A673 (cell line): ENCODE results near the gene NPC1. TPM values are rescaled to one million over a fixed set of nuclear protein-coding genes. Genes with fewer than 3 reads are reported as not detected.
"Not testable (repeated sequence)": the region's sequence is repeated elsewhere in the genome, so short reads cannot be mapped to it uniquely, and the experiment has no call there.

Source experiments
- BruUV-seq: library from RNA; stranded (reverse); fragments of 400-500 nt; replicated peaks from 2 replicates; lab custom pipeline; 2021; lab: Mats Ljungman, UMichigan
- CTCF ChIA-PET: fragments of 300-600 bp; sonication (Branson Sonifier 250); formaldehyde crosslinking; loops from one replicate; lab custom pipeline; 2022; ENCODE audit warnings: antibody characterized with exemption; lab: Charles Lee
- POLR2A ChIA-PET: fragments of 300-600 bp; sonication (Branson Sonifier 250); formaldehyde crosslinking; loops from one replicate; lab custom pipeline; 2022; ENCODE audit warnings: antibody characterized with exemption; ENCODE audit not compliant: low non-redundant PET; lab: Charles Lee
- DNase-seq: peaks from one replicate; pipeline ENCODE4 v3.0.0-alpha.2; 2015; ENCODE audit warnings: low spot score
- H3K27ac ChIP-seq: fragments of 200-600 bp; sonication (generic); 2 replicates; pipeline ENCODE4 v1.5.1; 2016; ENCODE audit warnings: mixed run types, low read depth, mild to moderate bottlenecking, mixed read lengths, antibody characterized with exemption, low read length; ENCODE audit not compliant: poor library complexity, severe bottlenecking
- H3K27me3 ChIP-seq: fragments of 200-600 bp; sonication (generic); replicated peaks from 2 replicates; pipeline ENCODE4 v1.6.1; 2017; ENCODE audit warnings: mixed run types, low read depth, mild to moderate bottlenecking, mixed read lengths, antibody characterized with exemption, low read length; ENCODE audit not compliant: insufficient read depth, poor library complexity
- H3K36me3 ChIP-seq: fragments of 200-600 bp; sonication (generic); 2 replicates; pipeline ENCODE4 v1.6.1; 2016; ENCODE audit warnings: mixed run types, mild to moderate bottlenecking, mixed read lengths, antibody characterized with exemption, low read length; ENCODE audit not compliant: insufficient read depth, poor library complexity, severe bottlenecking
- H3K4me1 ChIP-seq: fragments of 200-600 bp; sonication (generic); 2 replicates; pipeline ENCODE4 v1.6.1; 2017; ENCODE audit warnings: mixed run types, mild to moderate bottlenecking, mixed read lengths, antibody characterized with exemption, low read length; ENCODE audit not compliant: insufficient read depth, poor library complexity, severe bottlenecking
- H3K4me3 ChIP-seq: fragments of 200-600 bp; sonication (generic); 2 replicates; pipeline ENCODE4 v1.5.1; 2016; ENCODE audit warnings: low read depth, mixed run types, mild to moderate bottlenecking, mixed read lengths, low read length; ENCODE audit not compliant: poor library complexity, severe bottlenecking
- H3K9me3 ChIP-seq: fragments of 200-600 bp; sonication (generic); 2 replicates; pipeline ENCODE4 v1.6.1; 2016; ENCODE audit warnings: mixed run types, low read depth, mild to moderate bottlenecking, mixed read lengths, antibody characterized with exemption, low read length; ENCODE audit not compliant: poor library complexity, severe bottlenecking
- CTCF ChIP-seq: fragments of 300-800, 200-600 bp; sonication (generic); conservative IDR thresholded peaks from 2 replicates; pipeline ENCODE4 v1.5.1; 2017; ENCODE audit warnings: low read depth, mild to moderate bottlenecking, antibody characterized with exemption, low read length, moderate library complexity, mixed read lengths
- EZH2 ChIP-seq: fragments of 200-600 bp; sonication (generic); IDR thresholded peaks from 2 replicates; pipeline ENCODE4 v1.6.1; 2017; ENCODE audit warnings: borderline replicate concordance, low read depth, mild to moderate bottlenecking, mixed read lengths, antibody characterized with exemption, low read length; ENCODE audit not compliant: poor library complexity, severe bottlenecking
- intact Hi-C: fragments of 100-400 bp; cut with micrococcal nuclease; formaldehyde crosslinking; loops from one replicate; pipeline ENCODE4 v1.10.0; 2022; ENCODE audit not compliant: unreplicated experiment
- total RNA-seq: library from RNA; stranded (reverse); gene quantifications from 2 replicates; pipeline ENCODE4 v1.2.3, GENCODE V29; 2021

The NPC1 gene
- total RNA-seq, 1 experiment from 2014 or later, result 53.0 TPM

GRCh38 chr18:23512641-23513040, 73.7 kb downstream of the NPC1 start:
- TF ChIP-seq EZH2, result no peak
- H3K4me1 ChIP-seq, result no peaks in the 10 kb centered on the region
- no peak for DNase-seq
- CTCF ChIA-PET, result no interaction called here
- no peak overlapping the region for H3K4me3 ChIP-seq
- intact Hi-C loops, result no loop called here
- no peaks in the 10 kb centered on the region for H3K27me3 ChIP-seq
- POLR2A ChIA-PET, result no interaction called here
- BruUV-seq, result no TSS peak
- peaks cover 23% of the 10 kb centered on the region for H3K36me3 ChIP-seq
- no peak overlapping the region for H3K27ac ChIP-seq
- no peaks in the 10 kb centered on the region for H3K9me3 ChIP-seq

- BruUV-seq, DNase-seq, POLR2A ChIA-PET, CTCF ChIA-PET, H3K4me3 ChIP-seq, H3K9me3 ChIP-seq, intact Hi-C loops, H3K4me1 ChIP-seq, H3K27ac ChIP-seq, H3K27me3 ChIP-seq: not testable (repeated sequence)
- peaks cover 19% of the 10 kb centered on the region for H3K36me3 ChIP-seq
Measured at GRCh38 chr18:23512216-23512615, 74.1 kb downstream of the NPC1 start.

DNA sequence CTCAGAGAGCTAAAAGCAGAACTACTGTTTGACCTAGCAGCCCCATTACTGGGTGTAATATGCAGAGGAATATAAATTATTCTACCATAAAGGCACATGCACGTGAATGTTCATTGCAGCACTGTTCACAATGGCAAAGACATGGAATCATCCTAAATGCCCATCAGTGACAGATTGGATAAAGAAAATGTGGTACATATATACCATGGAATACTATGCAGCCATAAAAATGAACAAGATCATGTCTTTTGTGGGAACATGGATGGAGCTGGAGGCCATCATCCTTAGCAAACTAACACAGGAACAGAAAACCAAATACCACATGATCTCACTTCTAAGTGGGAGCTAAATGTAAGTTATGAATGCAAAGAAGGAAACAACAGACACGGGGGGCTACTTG, 75.4 kb downstream of the NPC1 start:
- DNase-seq, H3K9me3 ChIP-seq, H3K4me3 ChIP-seq, intact Hi-C loops, BruUV-seq, H3K4me1 ChIP-seq, H3K27ac ChIP-seq, H3K27me3 ChIP-seq, POLR2A ChIA-PET: not testable (repeated sequence)
- CTCF ChIA-PET, result interaction anchor here (0.6 kb wide), 2 partner anchors 12 to 562 kb away, joined by 3 read pairs; no protein-coding TSS in a partner anchor
- H3K36me3 ChIP-seq, result peaks cover 10% of the 10 kb centered on the region

DNA sequence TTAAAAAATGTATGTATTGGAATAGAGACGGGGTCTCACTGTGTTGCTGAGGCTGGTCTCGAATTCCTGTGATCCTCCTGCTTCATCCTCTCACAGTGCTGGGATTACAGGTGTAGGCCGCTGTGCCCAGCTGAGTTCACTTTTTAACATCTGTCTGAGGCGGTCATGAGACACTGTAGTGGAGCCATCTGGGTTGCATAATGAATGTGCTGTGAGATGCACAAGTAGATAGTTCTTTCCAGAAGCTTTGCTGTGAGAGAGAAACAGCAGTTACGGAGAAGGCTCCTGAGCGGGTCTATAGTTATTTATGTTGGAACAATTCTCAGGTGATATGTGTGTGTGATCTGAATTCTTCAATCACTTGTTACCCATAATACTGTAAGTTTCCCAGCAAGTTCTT, 79.9 kb downstream of the NPC1 start:
- ChIA-PET POLR2A (no interaction called here), CTCF (no interaction called here)
- no peak for DNase-seq

More for the DNA sequence above, 79.9 kb downstream of the NPC1 start:
- Histone ChIP-seq H3K36me3 (peaks cover 10% of the 10 kb centered on the region), H3K27ac (no peak overlapping the region), H3K27me3 (no peaks in the 10 kb centered on the region), H3K9me3 (no peaks in the 10 kb centered on the region), H3K4me1 (peaks cover 10% of the 10 kb centered on the region), H3K4me3 (no peak overlapping the region)
- TF ChIP-seq CTCF (no peak), EZH2 (no peak)
- intact Hi-C loops, result loop anchor here (10.0 kb wide), 2 partner anchors 628 to 682 kb away; partner anchors contain the start of gene CABYR
- no TSS peak for BruUV-seq
